ENCODE measurements around the gene MED14.

MED14 gene

DNA sequence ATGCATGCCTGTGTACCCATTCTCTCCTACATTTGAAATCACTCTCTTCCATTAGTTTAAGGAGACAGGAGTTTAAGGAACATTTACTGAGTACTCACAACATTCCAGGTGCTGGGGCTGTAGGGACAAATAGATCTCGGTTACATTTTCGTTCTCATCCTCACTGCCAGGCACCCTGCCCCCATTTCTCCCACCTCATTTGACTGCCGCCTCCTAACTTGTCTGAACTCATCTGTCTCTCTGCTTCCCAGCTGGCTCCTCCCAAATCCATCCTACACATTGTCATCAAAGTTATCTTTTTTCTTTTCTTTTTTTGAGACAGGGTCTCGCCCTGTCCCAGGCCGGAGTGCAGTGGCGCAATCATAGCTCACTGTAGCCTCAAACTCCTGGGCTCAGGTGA is 131.9 kb downstream of the MED14 start:
- DNase-seq (ENCODE audit: low read depth in 2 of 2), result no peak

Measured in stimulated activated CD4-positive, alpha-beta T cell treated with anti-CD3 and anti-CD28 coated beads, Interleukin-15, amount 100 ng/mL, for 48 hours (primary cell).